Uterus (tissue), 4 donors: Measurements from ENCODE around the gene CDC37. TPM values are rescaled to one million over a fixed set of nuclear protein-coding genes. Genes with fewer than 3 reads are reported as not detected.

Experiments
- DNase-seq, 2 donors: peaks; one replicate each; pipeline ENCODE4 v3.0.0-alpha.2; 2019 to 2020
- H3K27ac ChIP-seq, 2 donors: fragments of 200-600 bp; sonication (generic); 1 replicate in 1 of 2; 2 replicates in 1 of 2; pipeline ENCODE4 v1.5.1; 2016 to 2018
- H3K27me3 ChIP-seq, 2 donors: fragments of 200-600 bp; sonication (generic); one replicate each; pipeline ENCODE4 v1.5.1; 2018 to 2019; ENCODE audit warnings: control low read depth in 1 of 2
- H3K36me3 ChIP-seq, 2 donors: fragments of 200-600 bp; sonication (generic); one replicate each; pipeline ENCODE4 v1.5.1; 2019; ENCODE audit warnings: control low read depth in 1 of 2
- H3K4me1 ChIP-seq, 2 donors: fragments of 200-600 bp; sonication (generic); one replicate each; pipeline ENCODE4 v1.5.1; 2018 to 2019; ENCODE audit warnings: control low read depth in 1 of 2
- H3K4me3 ChIP-seq, 2 donors: fragments of 200-600 bp; sonication (generic); 1 replicate in 1 of 2; 2 replicates in 1 of 2; pipeline ENCODE4 v1.5.1; 2018 to 2019; ENCODE audit warnings: mild to moderate bottlenecking in 1 of 2
- H3K9me3 ChIP-seq, 2 donors: fragments of 200-600 bp; sonication (generic); one replicate each; pipeline ENCODE4 v1.5.1; 2019; ENCODE audit warnings: control low read depth in 1 of 2
- CTCF ChIP-seq, 4 experiments: fragments of 200-600 bp in 2 of 4; fragments of 450-650 bp in 2 of 4; sonication (generic) in 2 of 4; IDR thresholded peaks; one replicate each; pipeline ENCODE4 v1.5.1; 2016 to 2019; ENCODE audit warnings: antibody characterized with exemption in 4 of 4, mild to moderate bottlenecking in 2 of 4, moderate library complexity in 1 of 4
- POLR2A ChIP-seq, 2 donors: fragments of 450-650 bp; IDR thresholded peaks; one replicate each; pipeline ENCODE4 v1.6.1; 2016; ENCODE audit warnings: antibody characterized with exemption in 2 of 2, mild to moderate bottlenecking in 1 of 2, moderate library complexity in 1 of 2
- intact Hi-C: fragments of 100-400 bp; cut with DNase I; formaldehyde crosslinking; loops from one replicate; pipeline ENCODE4 v1.15.1; 2023; ENCODE audit warnings: low total_unique reads
- total RNA-seq, 4 donors: library from RNA; depleted of rRNA in 3 of 4; stranded (reverse); fragments of >200 nt in 3 of 4; gene quantifications; one replicate each; pipeline versions ENCODE4 v1.1.0 to v1.2.4, GENCODE V29; 2014 to 2023
- donor health status: DM: yes; HTN: yes; CAD: no.

CDC37 gene
- total RNA-seq, 4 donors from 2014 or later = 41.5 to 163 (median 129) TPM

DNA sequence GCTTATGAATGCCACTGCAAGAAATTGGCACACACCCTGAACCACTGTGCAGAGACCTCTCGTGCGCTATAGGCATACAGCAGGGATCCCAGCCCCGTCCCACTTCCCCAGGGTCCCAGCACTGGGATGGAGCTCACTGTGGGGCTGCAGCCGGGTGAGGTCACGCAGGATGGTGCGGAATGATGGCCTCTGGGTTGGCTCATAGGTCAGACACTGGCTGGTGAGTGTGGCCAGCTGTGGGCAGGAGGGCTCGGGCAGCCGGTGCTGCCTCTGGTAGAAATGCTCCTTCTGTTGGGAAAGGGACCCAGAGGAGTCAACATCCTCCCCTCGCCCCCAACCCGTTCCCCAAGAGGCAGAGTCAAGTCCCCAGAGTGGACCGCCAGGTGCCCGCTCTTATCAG is 46.9 kb downstream of the CDC37 start:
- no peak for DNase-seq
- Histone ChIP-seq H3K27me3 (no peaks in the 10 kb centered on the region), H3K36me3 (no peaks in the 10 kb centered on the region), H3K9me3 (no peaks in the 10 kb centered on the region), H3K4me1 (no peaks in the 10 kb centered on the region), H3K27ac (no peak overlapping the region), H3K4me3 (no peak overlapping the region)
- intact Hi-C loops = no loop called here
- no peak for TF ChIP-seq CTCF (IDR thresholded peaks at IDR 0.05)
- no peak for TF ChIP-seq POLR2A (IDR thresholded peaks at IDR 0.05)

- Histone ChIP-seq H3K4me1 (no peaks in the 10 kb centered on the region), H3K27ac (peak overlapping the region in 1 of 2 donors; percentile 22), H3K9me3 (no peaks in the 10 kb centered on the region), H3K36me3 (no peaks in the 10 kb centered on the region), H3K4me3 (no peak overlapping the region), H3K27me3 (no peaks in the 10 kb centered on the region)
- DNase-seq = peak; percentile 32 to 49
- intact Hi-C loops = no loop called here
- TF ChIP-seq POLR2A (IDR thresholded peaks at IDR 0.05) = no peak
- no peak for TF ChIP-seq CTCF (IDR thresholded peaks at IDR 0.05)
Measured at GRCh38 chr19:10353793-10354391, 49.5 kb downstream of the CDC37 start.

DNA sequence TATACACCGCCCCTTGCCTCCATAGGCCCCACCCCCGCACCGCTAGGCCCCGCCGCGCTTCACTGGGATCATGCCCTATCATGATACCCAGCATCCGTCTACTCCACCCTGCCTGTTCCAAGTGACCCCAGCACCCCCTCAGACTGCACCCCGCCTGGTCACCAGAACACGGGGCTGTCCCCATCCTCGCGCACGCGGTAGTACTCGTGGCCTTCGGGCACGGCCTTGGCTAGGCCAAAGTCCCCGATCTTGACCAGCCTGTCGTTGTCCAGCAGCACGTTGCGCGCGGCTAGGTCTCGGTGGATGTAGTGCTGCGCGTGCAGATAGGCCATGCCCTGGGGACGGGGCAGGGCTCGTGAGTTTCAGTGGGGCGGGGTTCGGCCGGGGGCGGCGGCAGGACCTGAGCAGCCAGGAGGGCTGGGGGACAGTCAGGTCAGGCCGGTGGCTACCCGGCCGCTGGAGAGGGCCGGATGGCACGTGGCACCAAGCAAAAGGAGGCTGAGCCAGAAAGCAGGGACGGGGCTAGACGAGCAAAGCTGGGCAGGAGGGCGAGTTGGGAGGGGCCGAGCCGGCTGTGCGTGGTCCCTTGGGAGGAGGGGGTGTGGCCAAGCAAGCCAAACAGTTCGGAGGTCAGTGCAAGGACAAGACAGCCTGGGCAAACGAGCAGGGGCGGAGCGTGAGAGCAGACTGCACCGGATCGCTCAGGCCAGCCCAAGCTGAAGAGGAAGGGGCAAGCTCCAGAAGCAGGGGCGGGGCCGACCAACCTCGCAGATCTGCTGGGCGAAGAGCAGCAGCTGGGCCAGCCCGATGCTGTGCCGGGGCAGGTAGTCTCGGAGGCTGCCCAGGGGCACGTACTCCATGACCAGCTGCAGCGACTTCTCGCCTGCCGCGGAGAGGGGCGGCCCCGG is 50.3 kb downstream of the CDC37 start:
- intact Hi-C loops = no loop called here
- H3K36me3 ChIP-seq = no peaks in the 10 kb centered on the region
- H3K27me3 ChIP-seq = no peaks in the 10 kb centered on the region
- peak overlapping the region in 1 of 2 donors; percentile 22 for H3K27ac ChIP-seq
- DNase-seq = peak; percentile 52 to 60
- H3K4me3 ChIP-seq = no peak overlapping the region
- no peaks in the 10 kb centered on the region for H3K9me3 ChIP-seq
- TF ChIP-seq CTCF (IDR thresholded peaks at IDR 0.05) = no peak
- TF ChIP-seq POLR2A (IDR thresholded peaks at IDR 0.05) = no peak
- no peaks in the 10 kb centered on the region for H3K4me1 ChIP-seq

GRCh38 chr19:10346509-10346908 is 56.8 kb downstream of the CDC37 start:
- Histone ChIP-seq H3K27ac (no peak overlapping the region), H3K4me1 (no peaks in the 10 kb centered on the region), H3K27me3 (no peaks in the 10 kb centered on the region), H3K9me3 (no peaks in the 10 kb centered on the region), H3K4me3 (no peak overlapping the region), H3K36me3 (no peaks in the 10 kb centered on the region)
- intact Hi-C loops = no loop called here
- TF ChIP-seq CTCF (IDR thresholded peaks at IDR 0.05) (no peak), POLR2A (IDR thresholded peaks at IDR 0.05) (no peak)
- no peak for DNase-seq

GRCh38 chr19:10344780-10345179 is 58.6 kb downstream of the CDC37 start:
- H3K9me3 ChIP-seq = no peaks in the 10 kb centered on the region
- no peaks in the 10 kb centered on the region for H3K4me1 ChIP-seq
- H3K27ac ChIP-seq = no peak overlapping the region
- H3K4me3 ChIP-seq = no peak overlapping the region
- H3K36me3 ChIP-seq = no peaks in the 10 kb centered on the region
- TF ChIP-seq POLR2A (IDR thresholded peaks at IDR 0.05) = no peak
- no peak for TF ChIP-seq CTCF (IDR thresholded peaks at IDR 0.05)
- no peaks in the 10 kb centered on the region for H3K27me3 ChIP-seq
- intact Hi-C loops = no loop called here
- DNase-seq = no peak
